HepG2 (cell line): Measurements from ENCODE around the gene CHMP6. TPM values are rescaled to one million over a fixed set of nuclear protein-coding genes. Genes with fewer than 3 reads are reported as not detected.

Source experiments
- HOXA7 ChIP-seq: sonication (generic); formaldehyde crosslinking; IDR thresholded peaks from 2 replicates; pipeline ENCODE4 v1.8.1; 2022; ENCODE audit warnings: mild to moderate bottlenecking, missing genetic modification reagents, moderate library complexity
- IRX3 ChIP-seq: sonication (generic); formaldehyde crosslinking; IDR thresholded peaks from 2 replicates; pipeline ENCODE4 v1.8.1; 2023; ENCODE audit warnings: mild to moderate bottlenecking, low read depth, missing genetic modification reagents, borderline replicate concordance
- KDM3A ChIP-seq: IDR thresholded peaks from 2 replicates; pipeline ENCODE4 v1.6.1; 2018; ENCODE audit warnings: low read depth, missing compliant biosample characterization
- MIER3 ChIP-seq: IDR thresholded peaks from 2 replicates; pipeline ENCODE4 v1.6.1; 2016; ENCODE audit warnings: missing compliant biosample characterization, borderline replicate concordance
- MYC ChIP-seq: sonication (generic); formaldehyde crosslinking; IDR thresholded peaks from 2 replicates; pipeline ENCODE4 v1.9.0; 2021; ENCODE audit warnings: missing genetic modification reagents, borderline replicate concordance
- NFE2 ChIP-seq: sonication (generic); formaldehyde crosslinking; IDR thresholded peaks from 2 replicates; pipeline ENCODE4 v1.4.0; 2020; ENCODE audit warnings: missing genetic modification reagents
- PATZ1 ChIP-seq: sonication (generic); formaldehyde crosslinking; IDR thresholded peaks from 2 replicates; pipeline ENCODE4 v1.4.0; 2020; ENCODE audit warnings: missing genetic modification reagents
- PHF21A ChIP-seq: sonication (generic); formaldehyde crosslinking; IDR thresholded peaks from 2 replicates; pipeline ENCODE4 v1.5.0; 2020; ENCODE audit warnings: mild to moderate bottlenecking, missing genetic modification reagents
- SAFB2 ChIP-seq: sonication (generic); formaldehyde crosslinking; IDR thresholded peaks from 2 replicates; pipeline ENCODE4 v1.5.1; 2020; ENCODE audit warnings: missing genetic modification reagents, low read depth, mild to moderate bottlenecking, borderline replicate concordance
- SAP130 ChIP-seq: IDR thresholded peaks from 2 replicates; pipeline ENCODE4 v1.6.1; 2016; ENCODE audit warnings: low read depth
- SIN3B ChIP-seq: fragments of 150-350 bp; IDR thresholded peaks from 2 replicates; pipeline ENCODE4 v1.6.1; 2014; ENCODE audit warnings: low read length
- YEATS4 ChIP-seq: sonication (generic); formaldehyde crosslinking; IDR thresholded peaks from 2 replicates; pipeline ENCODE4 v1.4.0; 2020; ENCODE audit warnings: missing genetic modification reagents, borderline replicate concordance
- ZBTB1 ChIP-seq: sonication (generic); formaldehyde crosslinking; IDR thresholded peaks from 2 replicates; pipeline ENCODE4 v1.4.0; 2020; ENCODE audit warnings: missing genetic modification reagents, borderline replicate concordance
- ZBTB33 ChIP-seq: sonication (generic); formaldehyde crosslinking; IDR thresholded peaks from 2 replicates; pipeline ENCODE4 v1.4.0; 2020; ENCODE audit warnings: missing genetic modification reagents
- ZNF607 ChIP-seq: sonication (generic); formaldehyde crosslinking; IDR thresholded peaks from 2 replicates; pipeline ENCODE4 v1.5.1; 2020; ENCODE audit warnings: missing genetic modification reagents, mild to moderate bottlenecking, borderline replicate concordance
- ZNF629 ChIP-seq: sonication (generic); formaldehyde crosslinking; conservative IDR thresholded peaks from 2 replicates; pipeline ENCODE4 v1.5.0; 2020; ENCODE audit warnings: missing genetic modification reagents
- ZNF839 ChIP-seq: sonication (generic); formaldehyde crosslinking; IDR thresholded peaks from 2 replicates; pipeline ENCODE4 v1.4.0; 2020; ENCODE audit warnings: missing genetic modification reagents, mild to moderate bottlenecking, borderline replicate concordance
- ZSCAN12 ChIP-seq: sonication (generic); formaldehyde crosslinking; IDR thresholded peaks from 2 replicates; pipeline ENCODE4 v1.9.0; 2021; ENCODE audit warnings: mild to moderate bottlenecking, missing genetic modification reagents
- polyA plus RNA-seq, 8 experiments: library from polyadenylated mRNA; depleted of rRNA in 3 of 8; stranded (reverse) in 7 of 8; unstranded in 1 of 8; fragments of >200 nt; fragmentation: Illumina TruSeq in 4 of 8; extraction: Trizol in 4 of 8; gene quantifications; 2 replicates each; pipeline versions ENCODE4 v1.2.1 to v1.2.3, GENCODE V29; 2011 to 2016; ENCODE audit warnings: low read depth in 4 of 8, missing spikeins in 1 of 8, mixed read lengths in 1 of 8; ENCODE audit not compliant: insufficient read depth in 1 of 8
- total RNA-seq, 5 experiments: library from RNA; depleted of rRNA; stranded (reverse); fragments of >200 nt; fragmentation: Illumina TruSeq; extraction: Trizol; gene quantifications; 2 replicates each; pipeline ENCODE4 v1.2.3, GENCODE V29; 2016; ENCODE audit warnings: low read depth in 1 of 5
- TF ChIP-seq, protein P1 (sequence below): IDR thresholded peaks from 2 replicates; pipeline ENCODE4 v1.6.1; 2016; ENCODE audit warnings: mild to moderate bottlenecking
- TF ChIP-seq, protein P2 (sequence below): sonication (generic); formaldehyde crosslinking; conservative IDR thresholded peaks from 2 replicates; pipeline ENCODE4 v1.4.0; 2020; ENCODE audit warnings: missing genetic modification reagents
- TF ChIP-seq, protein P3 (sequence below): sonication (generic); formaldehyde crosslinking; IDR thresholded peaks from 2 replicates; pipeline ENCODE4 v1.8.1; 2023; ENCODE audit warnings: mild to moderate bottlenecking, moderate library complexity, missing genetic modification reagents

CHMP6 gene
- total and polyA plus RNA-seq, 2 of the 13 experiments (the other 11 are each of a cell fraction or from before 2014, with no cell fraction given) = 11.1 to 24.2 TPM

DNA sequence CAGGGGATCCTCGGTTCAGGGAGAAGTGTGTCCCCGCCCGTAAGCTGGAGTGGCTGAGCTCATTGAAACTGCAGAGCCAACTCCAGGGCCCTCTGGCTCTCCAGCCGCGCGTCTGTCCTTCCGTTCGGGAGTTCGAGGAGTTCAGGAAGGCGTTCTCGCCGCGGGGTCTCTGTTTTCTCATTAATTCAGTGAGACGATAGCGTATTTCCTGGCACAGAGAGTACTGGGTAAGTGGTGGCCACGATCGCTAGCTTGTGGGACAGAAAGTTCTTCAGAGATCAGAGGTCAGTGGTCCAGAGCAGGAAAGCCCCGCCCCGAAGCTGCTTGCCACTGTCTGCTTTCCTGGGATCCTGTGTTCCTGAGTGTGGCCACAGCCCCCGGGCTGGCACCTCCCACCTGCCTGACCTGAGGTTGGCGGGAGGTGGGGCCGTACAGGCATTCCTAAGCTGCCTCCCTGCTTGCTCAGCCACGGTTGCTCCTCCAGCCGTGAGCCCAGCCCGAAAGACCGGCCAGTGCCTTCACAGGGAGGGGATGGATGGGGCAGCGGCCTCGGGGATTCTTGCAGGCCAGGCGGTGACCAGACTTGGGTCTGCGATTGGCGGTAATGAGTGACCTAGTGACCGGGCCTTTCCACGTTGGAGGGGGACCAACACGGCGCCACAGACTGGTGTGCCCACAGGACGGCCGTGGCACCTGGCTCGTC lies 52.2 kb downstream of the CHMP6 start (continued):
- TF ChIP-seq ZNF607 (CRISPR knock-in tag) (no peak), KDM3A (CRISPR knock-in tag) (no peak), IRX3 (CRISPR knock-in tag) (no peak), SAFB2 (CRISPR knock-in tag) (peak; percentile 54; the same call in 1 of the 2 replicates), PHF21A (CRISPR knock-in tag) (peak; percentile 88), ZBTB33 (CRISPR knock-in tag) (peak; percentile 52; the same call in 1 of the 2 replicates), YEATS4 (CRISPR knock-in tag) (0 out of 2 replicates have a peak, but pooled peaks have one; percentile 69), ZSCAN12 (no peak), MYC (no peak), SAP130 (CRISPR knock-in tag) (peak; percentile 94), ZNF839 (CRISPR knock-in tag) (no peak), ZNF629 (no peak), MIER3 (CRISPR knock-in tag) (peak; percentile 22; the same call in 1 of the 2 replicates), ZBTB1 (no peak), SIN3B (no peak), PATZ1 (peak; percentile 95), HOXA7 (no peak), NFE2 (CRISPR knock-in tag) (no peak)
- TF ChIP-seq, protein P1, sequence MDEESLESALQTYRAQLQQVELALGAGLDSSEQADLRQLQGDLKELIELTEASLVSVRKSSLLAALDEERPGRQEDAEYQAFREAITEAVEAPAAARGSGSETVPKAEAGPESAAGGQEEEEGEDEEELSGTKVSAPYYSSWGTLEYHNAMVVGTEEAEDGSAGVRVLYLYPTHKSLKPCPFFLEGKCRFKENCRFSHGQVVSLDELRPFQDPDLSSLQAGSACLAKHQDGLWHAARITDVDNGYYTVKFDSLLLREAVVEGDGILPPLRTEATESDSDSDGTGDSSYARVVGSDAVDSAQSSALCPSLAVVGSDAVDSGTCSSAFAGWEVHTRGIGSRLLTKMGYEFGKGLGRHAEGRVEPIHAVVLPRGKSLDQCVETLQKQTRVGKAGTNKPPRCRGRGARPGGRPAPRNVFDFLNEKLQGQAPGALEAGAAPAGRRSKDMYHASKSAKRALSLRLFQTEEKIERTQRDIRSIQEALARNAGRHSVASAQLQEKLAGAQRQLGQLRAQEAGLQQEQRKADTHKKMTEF (CRISPR knock-in tag) = peak; percentile 55
- TF ChIP-seq, protein P2, sequence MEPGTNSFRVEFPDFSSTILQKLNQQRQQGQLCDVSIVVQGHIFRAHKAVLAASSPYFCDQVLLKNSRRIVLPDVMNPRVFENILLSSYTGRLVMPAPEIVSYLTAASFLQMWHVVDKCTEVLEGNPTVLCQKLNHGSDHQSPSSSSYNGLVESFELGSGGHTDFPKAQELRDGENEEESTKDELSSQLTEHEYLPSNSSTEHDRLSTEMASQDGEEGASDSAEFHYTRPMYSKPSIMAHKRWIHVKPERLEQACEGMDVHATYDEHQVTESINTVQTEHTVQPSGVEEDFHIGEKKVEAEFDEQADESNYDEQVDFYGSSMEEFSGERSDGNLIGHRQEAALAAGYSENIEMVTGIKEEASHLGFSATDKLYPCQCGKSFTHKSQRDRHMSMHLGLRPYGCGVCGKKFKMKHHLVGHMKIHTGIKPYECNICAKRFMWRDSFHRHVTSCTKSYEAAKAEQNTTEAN = no peak; the same call in 1 of the 2 replicates
- TF ChIP-seq, protein P3, sequence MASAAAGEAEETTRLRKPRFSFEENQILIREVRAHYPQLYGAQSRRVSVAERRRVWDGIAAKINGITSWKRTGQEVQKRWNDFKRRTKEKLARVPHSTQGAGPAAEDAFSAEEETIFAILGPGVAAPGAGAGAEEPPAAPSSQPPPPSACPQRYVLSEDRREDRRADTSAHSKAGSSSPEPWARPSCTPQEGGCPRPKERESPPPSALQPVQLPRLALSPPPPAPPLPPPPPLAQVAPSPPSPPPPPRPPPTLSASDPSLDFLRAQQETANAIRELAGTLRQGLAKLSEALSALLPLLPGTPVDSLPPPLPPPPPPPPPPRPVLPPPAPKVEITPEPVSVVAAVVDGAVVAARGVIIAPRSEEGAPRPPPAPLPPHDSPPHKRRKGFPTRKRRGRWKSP = 0 out of 2 replicates have a peak, but pooled peaks have one; percentile 49
